Measurements from ENCODE around the gene GIMAP1.

DNA sequence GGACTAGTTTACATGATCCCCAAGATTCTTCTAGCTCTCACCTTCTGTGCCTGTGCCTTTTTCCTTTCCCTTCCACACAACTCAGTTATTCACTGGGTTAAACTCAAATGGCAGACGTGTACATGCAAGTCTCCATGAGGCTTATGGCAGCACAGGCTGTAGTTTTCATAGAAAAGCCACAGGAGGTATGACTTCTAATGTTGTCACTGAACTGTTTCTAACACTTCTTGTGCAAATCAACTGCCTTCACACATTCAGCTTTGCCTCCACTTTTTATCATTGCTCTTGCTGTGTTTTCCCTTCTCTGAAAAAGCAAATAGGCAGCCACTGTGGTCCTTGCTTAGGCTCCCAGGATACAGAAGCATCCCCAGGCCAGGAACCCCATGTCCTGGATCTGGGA lies 15.5 kb downstream of the GIMAP1 start:
- TF ChIP-seq, protein P1, sequence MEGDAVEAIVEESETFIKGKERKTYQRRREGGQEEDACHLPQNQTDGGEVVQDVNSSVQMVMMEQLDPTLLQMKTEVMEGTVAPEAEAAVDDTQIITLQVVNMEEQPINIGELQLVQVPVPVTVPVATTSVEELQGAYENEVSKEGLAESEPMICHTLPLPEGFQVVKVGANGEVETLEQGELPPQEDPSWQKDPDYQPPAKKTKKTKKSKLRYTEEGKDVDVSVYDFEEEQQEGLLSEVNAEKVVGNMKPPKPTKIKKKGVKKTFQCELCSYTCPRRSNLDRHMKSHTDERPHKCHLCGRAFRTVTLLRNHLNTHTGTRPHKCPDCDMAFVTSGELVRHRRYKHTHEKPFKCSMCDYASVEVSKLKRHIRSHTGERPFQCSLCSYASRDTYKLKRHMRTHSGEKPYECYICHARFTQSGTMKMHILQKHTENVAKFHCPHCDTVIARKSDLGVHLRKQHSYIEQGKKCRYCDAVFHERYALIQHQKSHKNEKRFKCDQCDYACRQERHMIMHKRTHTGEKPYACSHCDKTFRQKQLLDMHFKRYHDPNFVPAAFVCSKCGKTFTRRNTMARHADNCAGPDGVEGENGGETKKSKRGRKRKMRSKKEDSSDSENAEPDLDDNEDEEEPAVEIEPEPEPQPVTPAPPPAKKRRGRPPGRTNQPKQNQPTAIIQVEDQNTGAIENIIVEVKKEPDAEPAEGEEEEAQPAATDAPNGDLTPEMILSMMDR (IDR thresholded peaks at IDR 0.05): no peak
- TF ChIP-seq ZFX (IDR thresholded peaks at IDR 0.05; ENCODE audit: borderline replicate concordance): no peak
